HepG2 (cell line): ENCODE data around the gene METRN. TPM values are rescaled to one million over a fixed set of nuclear protein-coding genes. Genes with fewer than 3 reads are reported as not detected.

Source experiments
- ARID3A ChIP-seq: IDR thresholded peaks from 2 replicates; pipeline ENCODE4 v1.6.1; 2012; ENCODE audit warnings: low read depth, low read length, improper control_type of control experiment
- CCAR2 ChIP-seq: fragments of 200-400 bp; formaldehyde crosslinking; optimal IDR thresholded peaks from 2 replicates; pipeline ENCODE3; 2018; ENCODE audit warnings: low read depth, mild to moderate bottlenecking, low read length, moderate library complexity
- CREB3 ChIP-seq: sonication (generic); formaldehyde crosslinking; IDR thresholded peaks from 2 replicates; pipeline ENCODE4 v1.5.0; 2020; ENCODE audit warnings: missing genetic modification reagents
- ESRRA ChIP-seq: sonication (generic); formaldehyde crosslinking; IDR thresholded peaks from 2 replicates; pipeline ENCODE4 v1.5.1; 2020; ENCODE audit warnings: mild to moderate bottlenecking, low read depth, missing genetic modification reagents
- HOXA3 ChIP-seq: sonication (generic); formaldehyde crosslinking; IDR thresholded peaks from 2 replicates; pipeline ENCODE4 v1.5.0; 2020; ENCODE audit warnings: missing genetic modification reagents
- KMT2A ChIP-seq: sonication (generic); formaldehyde crosslinking; IDR thresholded peaks from 2 replicates; pipeline ENCODE4 v1.4.0; 2020; ENCODE audit warnings: missing genetic modification reagents
- MIXL1 ChIP-seq: IDR thresholded peaks from 2 replicates; pipeline ENCODE4 v1.6.1; 2016
- MNT ChIP-seq: fragments of 450-650 bp; IDR thresholded peaks from 2 replicates; pipeline ENCODE4 v1.6.1; 2016
- POGZ ChIP-seq: sonication (generic); formaldehyde crosslinking; IDR thresholded peaks from 2 replicates; pipeline ENCODE4 v1.4.0; 2020; ENCODE audit warnings: mild to moderate bottlenecking, missing genetic modification reagents
- PRDM15 ChIP-seq: sonication (generic); formaldehyde crosslinking; IDR thresholded peaks from 2 replicates; pipeline ENCODE4 v1.4.0; 2020; ENCODE audit warnings: missing genetic modification reagents
- RARA ChIP-seq: IDR thresholded peaks from 2 replicates; pipeline ENCODE4 v1.6.1; 2016; ENCODE audit warnings: missing genetic modification reagents, missing compliant biosample characterization
- SIN3B ChIP-seq: fragments of 150-350 bp; IDR thresholded peaks from 2 replicates; pipeline ENCODE4 v1.6.1; 2014; ENCODE audit warnings: low read length
- SKI ChIP-seq: fragments of 450-650 bp; IDR thresholded peaks from one replicate; pipeline ENCODE4 v1.6.1; 2018; ENCODE audit warnings: mild to moderate bottlenecking; ENCODE audit not compliant: partially characterized antibody
- SUZ12 ChIP-seq: fragments of 150-350 bp; IDR thresholded peaks from 2 replicates; pipeline ENCODE4 v1.6.1; 2014; ENCODE audit warnings: low read depth, low read length
- TARDBP ChIP-seq: sonication (generic); formaldehyde crosslinking; IDR thresholded peaks from 2 replicates; pipeline ENCODE4 v1.8.0; 2022; ENCODE audit warnings: mild to moderate bottlenecking, missing genetic modification reagents
- TBX2 ChIP-seq: sonication (generic); formaldehyde crosslinking; IDR thresholded peaks from 2 replicates; pipeline ENCODE4 v1.5.0; 2020; ENCODE audit warnings: missing genetic modification reagents, mild to moderate bottlenecking, borderline replicate concordance
- YY1 ChIP-seq: IDR thresholded peaks from 2 replicates; pipeline ENCODE4 v1.6.1; 2011; ENCODE audit warnings: low read length, low read depth, moderate library complexity, mild to moderate bottlenecking; ENCODE audit not compliant: insufficient read depth, insufficient replicate concordance
- ZFP90 ChIP-seq: sonication (generic); formaldehyde crosslinking; IDR thresholded peaks from 2 replicates; pipeline ENCODE4 v1.8.0; 2022; ENCODE audit warnings: missing genetic modification reagents, mild to moderate bottlenecking, inconsistent platforms, borderline replicate concordance
- ZFYVE20 ChIP-seq: sonication (generic); formaldehyde crosslinking; IDR thresholded peaks from 2 replicates; pipeline ENCODE4 v1.8.0; 2023; ENCODE audit warnings: low read depth, mild to moderate bottlenecking, moderate library complexity, missing genetic modification reagents, borderline replicate concordance
- ZKSCAN5 ChIP-seq: sonication (generic); formaldehyde crosslinking; IDR thresholded peaks from 2 replicates; pipeline ENCODE4 v1.5.1; 2020; ENCODE audit warnings: mild to moderate bottlenecking, missing genetic modification reagents
- ZMAT3 ChIP-seq: sonication (generic); formaldehyde crosslinking; conservative IDR thresholded peaks from 2 replicates; pipeline ENCODE4 v1.7.0; 2021; ENCODE audit warnings: missing genetic modification reagents
- ZNF34 ChIP-seq: sonication (generic); formaldehyde crosslinking; IDR thresholded peaks from 2 replicates; pipeline ENCODE4 v1.4.0; 2020; ENCODE audit warnings: mild to moderate bottlenecking, missing genetic modification reagents, borderline replicate concordance
- ZNF589 ChIP-seq: sonication (generic); formaldehyde crosslinking; conservative IDR thresholded peaks from 2 replicates; pipeline ENCODE4 v1.8.0; 2022; ENCODE audit warnings: mild to moderate bottlenecking, moderate library complexity, missing genetic modification reagents
- polyA plus RNA-seq, 8 experiments: library from polyadenylated mRNA; depleted of rRNA in 3 of 8; stranded (reverse) in 7 of 8; unstranded in 1 of 8; fragments of >200 nt; fragmentation: Illumina TruSeq in 4 of 8; extraction: Trizol in 4 of 8; gene quantifications; 2 replicates each; pipeline versions ENCODE4 v1.2.1 to v1.2.3, GENCODE V29; 2011 to 2016; ENCODE audit warnings: low read depth in 4 of 8, missing spikeins in 1 of 8, mixed read lengths in 1 of 8; ENCODE audit not compliant: insufficient read depth in 1 of 8
- total RNA-seq, 5 experiments: library from RNA; depleted of rRNA; stranded (reverse); fragments of >200 nt; fragmentation: Illumina TruSeq; extraction: Trizol; gene quantifications; 2 replicates each; pipeline ENCODE4 v1.2.3, GENCODE V29; 2016; ENCODE audit warnings: low read depth in 1 of 5

METRN gene
- total and polyA plus RNA-seq, 2 of the 13 experiments (the other 11 are each of a cell fraction or from before 2014, with no cell fraction given), result 25.5 to 46.1 TPM

GRCh38 chr16:667780-668518, 47.0 kb upstream of the METRN start, which contains the start of gene RHOT2 (continued):
- TF ChIP-seq PRDM15 (CRISPR knock-in tag) (0 out of 2 replicates have a peak, but pooled peaks have one; percentile 35), ARID3A (no peak), YY1 (peak; percentile 95), ZFP90 (CRISPR knock-in tag) (peak; percentile 48; the same call in 1 of the 2 replicates), ZFYVE20 (no peak; the same call in 1 of the 2 replicates), SIN3B (no peak), MIXL1 (CRISPR knock-in tag) (peak; percentile 43), ZNF589 (CRISPR knock-in tag) (no peak), MNT (no peak), HOXA3 (peak; percentile 98), KMT2A (CRISPR knock-in tag) (peak; percentile 53; the same call in 1 of the 2 replicates), CREB3 (CRISPR knock-in tag) (0 out of 2 replicates have a peak, but pooled peaks have one; percentile 39), POGZ (CRISPR knock-in tag) (peak; percentile 57), ZMAT3 (peak; percentile 78; the same call in 1 of the 2 replicates), ESRRA (CRISPR knock-in tag) (peak; percentile 62; the same call in 1 of the 2 replicates), CCAR2 (no peak), SUZ12 (no peak), TBX2 (CRISPR knock-in tag) (peak; percentile 21; the same call in 1 of the 2 replicates), ZNF34 (CRISPR knock-in tag) (0 out of 2 replicates have a peak, but pooled peaks have one; percentile 32), RARA (CRISPR knock-in tag) (peak; percentile 40; the same call in 1 of the 2 replicates), ZKSCAN5 (CRISPR knock-in tag) (no peak), SKI (peak; percentile 79), TARDBP (CRISPR knock-in tag) (peak; percentile 85)
